A549 (cell line): Measurements from ENCODE around the gene E4F1.

ENCODE experiments used
- BHLHE40 ChIP-seq: IDR thresholded peaks from 2 replicates; pipeline ENCODE4 v1.6.1; 2012; ENCODE audit warnings: low read depth, low read length, inconsistent platforms
- CHD4 ChIP-seq: fragments of 200-600 bp; sonication (generic); IDR thresholded peaks from 2 replicates; pipeline ENCODE4 v1.6.1; 2016; ENCODE audit warnings: antibody characterized with exemption, mild to moderate bottlenecking, borderline replicate concordance
- CTCF ChIP-seq: fragments of >200 bp; sonication (Bioruptor Twin); formaldehyde crosslinking; IDR thresholded peaks from 3 replicates; pipeline ENCODE4 v1.5.1; 2016
- ESRRA ChIP-seq: fragments of 150-350 bp; IDR thresholded peaks from 2 replicates; pipeline ENCODE4 v1.6.1; 2014; ENCODE audit warnings: mild to moderate bottlenecking, low read length, borderline replicate concordance
- HDAC2 ChIP-seq: fragments of 200-600 bp; sonication (generic); IDR thresholded peaks from 2 replicates; pipeline ENCODE4 v1.6.1; 2016
- HES2 ChIP-seq: fragments of >200 bp; sonication (Bioruptor Twin); formaldehyde crosslinking; IDR thresholded peaks from 2 replicates; pipeline ENCODE4 v1.6.1; 2016
- JUN ChIP-seq, 2 experiments: fragments of >200 bp; sonication (Bioruptor Twin); formaldehyde crosslinking; IDR thresholded peaks; 2 replicates in 1 of 2; 3 replicates in 1 of 2; pipeline ENCODE4 v1.6.1; 2016 to 2017
- KDM1A ChIP-seq: fragments of 200-600 bp; sonication (generic); IDR thresholded peaks from 2 replicates; pipeline ENCODE4 v1.6.1; 2016; ENCODE audit warnings: low read depth, mild to moderate bottlenecking
- MYC ChIP-seq: IDR thresholded peaks from 2 replicates; pipeline ENCODE4 v1.6.1; 2012; ENCODE audit warnings: mild to moderate bottlenecking, inconsistent platforms, low read length, improper control_type of control experiment, borderline replicate concordance
- NPAS2 ChIP-seq: fragments of 250-450 bp; sonication (Bioruptor Pico); IDR thresholded peaks from 2 replicates; pipeline ENCODE4 v1.8.0; 2022; ENCODE audit warnings: mild to moderate bottlenecking, moderate library complexity, borderline replicate concordance
- POLR2A ChIP-seq: IDR thresholded peaks from 2 replicates; pipeline ENCODE4 v1.6.1; 2012; ENCODE audit warnings: mild to moderate bottlenecking, low read length
- REST ChIP-seq: fragments of 200-600 bp; sonication (generic); IDR thresholded peaks from 2 replicates; pipeline ENCODE4 v1.6.1; 2016; ENCODE audit warnings: antibody characterized with exemption, mild to moderate bottlenecking, moderate library complexity
- RFX5 ChIP-seq: fragments of 450-650 bp; IDR thresholded peaks from 2 replicates; pipeline ENCODE4 v1.7.1; 2014; ENCODE audit warnings: antibody characterized with exemption, mild to moderate bottlenecking, moderate library complexity
- TF ChIP-seq, protein P1 (sequence below): fragments of >200 bp; sonication (Bioruptor Twin); formaldehyde crosslinking; IDR thresholded peaks from 3 replicates; pipeline ENCODE4 v1.6.1; 2016

DNA sequence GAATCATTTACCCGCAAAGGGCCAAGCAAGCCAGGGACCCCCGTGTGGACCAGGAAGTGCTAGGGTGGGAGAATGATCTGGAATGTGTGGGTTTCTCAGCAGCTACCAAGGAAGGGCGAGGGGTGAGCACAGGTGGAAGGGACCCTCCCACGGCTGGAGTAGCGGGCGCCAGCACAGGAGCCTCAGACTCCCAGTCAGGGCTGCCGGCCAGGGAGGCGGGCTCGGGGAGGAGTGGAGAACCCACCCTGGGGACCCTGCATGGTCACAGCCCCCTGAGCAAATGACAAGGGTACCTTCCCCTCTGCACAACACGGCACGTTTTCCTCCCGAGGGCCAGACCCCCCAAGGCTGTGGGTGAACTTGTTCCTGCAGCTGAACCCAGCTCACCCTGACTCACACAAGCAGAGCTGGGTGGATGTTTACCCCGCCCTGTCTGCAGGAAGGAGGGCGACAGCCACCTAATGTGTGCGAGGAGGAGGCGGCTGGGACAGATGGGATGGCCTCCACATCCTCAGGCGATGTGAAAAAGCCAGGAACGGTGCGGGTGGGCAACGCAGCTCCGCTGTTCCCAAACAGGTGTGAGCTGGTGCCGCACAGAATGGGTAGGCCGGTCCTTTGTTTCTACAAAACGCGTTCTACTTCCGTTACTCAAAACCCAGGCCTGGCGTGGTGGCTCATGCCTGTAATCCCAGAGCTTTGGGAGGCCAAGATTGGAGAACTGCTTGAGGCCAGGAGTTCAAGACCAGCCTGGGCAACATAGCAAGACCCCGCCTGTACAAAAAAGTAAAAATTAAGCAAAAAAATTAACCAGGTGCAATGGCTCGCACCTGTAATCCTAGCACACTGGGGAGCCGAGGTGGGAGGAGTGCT is 21.8 kb downstream of the E4F1 start:
- TF ChIP-seq NPAS2 (no peak), CTCF (no peak), RFX5 (no peak), REST (no peak), MYC (no peak), HDAC2 (no peak), POLR2A (no peak), KDM1A (no peak), CHD4 (no peak), HES2 (no peak), ESRRA (no peak), BHLHE40 (no peak), JUN (IDR thresholded peaks at IDR 0.05) (no peak)
- TF ChIP-seq, protein P1, sequence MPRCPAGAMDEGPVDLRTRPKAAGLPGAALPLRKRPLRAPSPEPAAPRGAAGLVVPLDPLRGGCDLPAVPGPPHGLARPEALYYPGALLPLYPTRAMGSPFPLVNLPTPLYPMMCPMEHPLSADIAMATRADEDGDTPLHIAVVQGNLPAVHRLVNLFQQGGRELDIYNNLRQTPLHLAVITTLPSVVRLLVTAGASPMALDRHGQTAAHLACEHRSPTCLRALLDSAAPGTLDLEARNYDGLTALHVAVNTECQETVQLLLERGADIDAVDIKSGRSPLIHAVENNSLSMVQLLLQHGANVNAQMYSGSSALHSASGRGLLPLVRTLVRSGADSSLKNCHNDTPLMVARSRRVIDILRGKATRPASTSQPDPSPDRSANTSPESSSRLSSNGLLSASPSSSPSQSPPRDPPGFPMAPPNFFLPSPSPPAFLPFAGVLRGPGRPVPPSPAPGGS = no peak
